Astrocyte (in vitro differentiated cells and primary cell): ENCODE data around the gene KIAA0825.

Experiments used
- CTCF ChIP-seq: IDR thresholded peaks from 2 replicates; pipeline ENCODE4 v1.5.1; 2011; ENCODE audit warnings: low read depth, mild to moderate bottlenecking, inconsistent platforms, low read length, moderate library complexity; ENCODE audit not compliant: insufficient read depth
- EZH2 ChIP-seq: IDR thresholded peaks from 2 replicates; pipeline ENCODE4 v1.6.1; 2012; ENCODE audit warnings: mild to moderate bottlenecking, low read length, inconsistent platforms; ENCODE audit not compliant: insufficient read depth

GRCh38 chr5:94423411-94423810, 195.0 kb downstream of the KIAA0825 start:
- TF ChIP-seq CTCF (no peak), EZH2 (no peak)
